Dendritic cell treated with granulocyte-macrophage colony-stimulating factor and Interleukin-4, amounts not matched to agents 40 ng/mL and 50 ng/mL, for 4 days (primary cell): Measurements from ENCODE around the gene KRT31.
"Not testable (repeated sequence)": the region's sequence is repeated elsewhere in the genome, so short reads cannot be mapped to it uniquely, and the experiment has no call there.

ENCODE experiments used
- H3K27ac Mint-ChIP-seq: one replicate; pipeline ENCODE4 v1.8.0; 2022; ENCODE audit warnings: mild to moderate bottlenecking, mixed read lengths
- H3K27me3 Mint-ChIP-seq: one replicate; pipeline ENCODE4 v1.8.0; 2022; ENCODE audit warnings: mild to moderate bottlenecking, mixed read lengths
- H3K36me3 Mint-ChIP-seq: one replicate; pipeline ENCODE4 v1.8.0; 2022; ENCODE audit warnings: low read depth, mixed read lengths
- H3K4me1 Mint-ChIP-seq: one replicate; pipeline ENCODE4 v1.8.0; 2022; ENCODE audit warnings: low read depth, mixed read lengths
- H3K4me3 Mint-ChIP-seq: one replicate; pipeline ENCODE4 v1.8.0; 2022; ENCODE audit warnings: mild to moderate bottlenecking, moderate library complexity, mixed read lengths
- H3K9me3 Mint-ChIP-seq: one replicate; pipeline ENCODE4 v1.8.0; 2022; ENCODE audit warnings: mixed read lengths
- intact Hi-C: fragments of 100-400 bp; cut with micrococcal nuclease; formaldehyde crosslinking; loops from one replicate; pipeline ENCODE4 v1.15.0; 2022

Gene KRT31

DNA sequence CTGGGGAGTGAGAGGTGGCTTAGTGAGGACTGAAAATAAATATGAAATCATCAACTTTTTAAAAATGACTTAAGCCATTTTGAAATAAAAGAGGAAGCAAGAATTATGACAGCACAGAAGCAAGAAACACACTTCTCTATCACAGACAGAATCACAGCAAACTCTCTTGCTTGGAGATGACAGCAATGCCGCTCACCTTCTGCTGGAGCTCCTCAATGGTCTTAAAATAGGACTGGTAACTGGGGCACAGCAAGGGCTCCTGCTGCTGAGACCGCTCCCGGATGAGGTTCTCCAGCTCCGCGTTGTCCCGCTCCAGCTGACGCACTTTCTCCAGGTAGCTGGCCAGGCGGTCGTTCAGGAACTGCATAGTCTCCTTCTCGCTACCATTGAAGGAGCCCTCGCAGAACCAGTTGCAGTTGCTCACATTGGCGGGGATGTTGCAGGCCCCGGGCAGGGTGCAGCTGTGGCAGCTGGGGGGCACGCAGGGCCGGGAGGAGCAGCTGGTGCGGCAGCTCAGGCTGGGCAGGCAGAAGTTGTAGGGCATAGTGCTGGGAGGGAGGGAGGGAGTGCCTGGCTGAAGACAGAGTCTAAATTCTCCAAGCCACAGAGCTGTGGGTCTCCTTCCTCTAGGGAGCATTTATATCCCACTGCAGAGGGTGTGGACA, at the start of gene KRT31:
Gene KRT31, minus strand, starts transcription at position 613 of the 665 bp plus-strand sequence. Its CDS starts 69 bp downstream, at position 544.
- H3K4me1 Mint-ChIP-seq, result no peaks in the 10 kb centered on the region
- H3K27me3 Mint-ChIP-seq, result peaks cover 12% of the 10 kb centered on the region
- H3K9me3 Mint-ChIP-seq, result no peaks in the 10 kb centered on the region
- H3K36me3 Mint-ChIP-seq, result no peaks in the 10 kb centered on the region
- H3K27ac Mint-ChIP-seq, result no peak within 1 kb of the TSS
- intact Hi-C loops, result no loop called here
- no peak within 1 kb of the TSS for H3K4me3 Mint-ChIP-seq

DNA sequence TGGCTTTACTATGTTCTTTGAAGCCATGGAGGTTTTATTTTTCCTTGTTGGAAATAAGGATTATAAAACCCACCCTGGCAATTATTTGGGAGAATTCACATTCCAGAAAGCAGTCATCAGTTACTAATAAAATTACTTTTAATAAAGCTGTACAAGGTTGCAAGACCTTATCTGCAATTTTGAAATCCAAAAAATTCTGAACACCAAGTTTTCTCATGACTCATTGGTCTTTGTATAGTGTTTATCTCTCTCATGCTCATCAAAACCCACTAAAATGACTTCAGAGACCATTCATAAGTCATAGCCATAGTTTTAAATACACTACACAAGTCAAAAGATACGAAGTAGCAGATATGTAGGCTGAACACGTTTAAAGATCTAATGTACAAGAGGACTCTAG, 49.4 kb upstream of the KRT31 start:
- H3K4me1 Mint-ChIP-seq, result no peaks in the 10 kb centered on the region
- H3K9me3 Mint-ChIP-seq, result no peaks in the 10 kb centered on the region
- no peak overlapping the region for H3K4me3 Mint-ChIP-seq
- intact Hi-C loops, result no loop called here
- peaks cover 28% of the 10 kb centered on the region for H3K27me3 Mint-ChIP-seq
- no peaks in the 10 kb centered on the region for H3K36me3 Mint-ChIP-seq
- no peak overlapping the region for H3K27ac Mint-ChIP-seq

DNA sequence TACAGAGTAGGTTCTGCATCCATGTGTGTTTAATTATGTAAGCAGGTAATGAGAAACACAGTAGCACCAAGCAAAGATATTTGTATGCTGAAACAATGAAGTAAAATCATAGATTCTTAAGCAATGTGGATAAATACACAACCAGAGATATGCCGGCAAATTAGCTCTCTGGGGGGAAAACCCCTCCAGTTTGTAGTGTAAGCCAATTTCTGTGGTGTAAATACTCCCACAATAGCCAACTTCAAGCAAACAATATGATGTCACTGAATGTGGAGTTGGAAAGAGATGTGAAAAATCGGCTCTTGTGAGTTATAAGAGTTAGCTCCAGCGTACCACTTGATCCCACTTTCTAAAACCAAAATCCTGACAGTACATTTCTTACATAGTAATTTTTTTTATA, 47.2 kb upstream of the KRT31 start:
- intact Hi-C loops, result no loop called here
- no peaks in the 10 kb centered on the region for H3K4me1 Mint-ChIP-seq

DNA sequence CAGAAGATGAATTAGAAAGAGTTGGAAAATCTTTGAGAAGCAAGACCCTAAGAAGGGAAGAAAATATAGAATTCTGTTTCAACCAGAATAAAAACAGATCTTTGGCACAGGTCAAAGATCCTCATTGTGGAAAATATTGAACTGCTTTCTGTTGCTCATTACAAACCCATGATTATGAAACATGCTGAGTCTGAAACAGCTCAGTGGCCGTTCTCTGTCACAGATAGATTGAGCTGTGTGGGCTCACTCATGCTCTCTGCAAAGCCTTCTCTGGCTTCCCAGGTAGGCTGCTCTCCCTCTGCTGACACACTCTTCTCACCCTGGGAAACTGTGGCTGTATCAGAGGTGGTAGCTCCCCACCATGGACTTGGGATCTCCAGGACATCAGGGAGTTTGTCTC, 46.8 kb upstream of the KRT31 start:
- H3K27me3 Mint-ChIP-seq, result peaks cover 28% of the 10 kb centered on the region
- no peak overlapping the region for H3K27ac Mint-ChIP-seq
- intact Hi-C loops, result no loop called here
- no peaks in the 10 kb centered on the region for H3K9me3 Mint-ChIP-seq
- H3K4me3 Mint-ChIP-seq, result no peak overlapping the region
- no peaks in the 10 kb centered on the region for H3K36me3 Mint-ChIP-seq
- no peaks in the 10 kb centered on the region for H3K4me1 Mint-ChIP-seq

More for the DNA sequence above, 47.2 kb upstream of the KRT31 start:
- H3K4me3 Mint-ChIP-seq, result no peak overlapping the region
- no peak overlapping the region for H3K27ac Mint-ChIP-seq
- no peaks in the 10 kb centered on the region for H3K36me3 Mint-ChIP-seq
- no peaks in the 10 kb centered on the region for H3K9me3 Mint-ChIP-seq
- H3K27me3 Mint-ChIP-seq, result peaks cover 30% of the 10 kb centered on the region

DNA sequence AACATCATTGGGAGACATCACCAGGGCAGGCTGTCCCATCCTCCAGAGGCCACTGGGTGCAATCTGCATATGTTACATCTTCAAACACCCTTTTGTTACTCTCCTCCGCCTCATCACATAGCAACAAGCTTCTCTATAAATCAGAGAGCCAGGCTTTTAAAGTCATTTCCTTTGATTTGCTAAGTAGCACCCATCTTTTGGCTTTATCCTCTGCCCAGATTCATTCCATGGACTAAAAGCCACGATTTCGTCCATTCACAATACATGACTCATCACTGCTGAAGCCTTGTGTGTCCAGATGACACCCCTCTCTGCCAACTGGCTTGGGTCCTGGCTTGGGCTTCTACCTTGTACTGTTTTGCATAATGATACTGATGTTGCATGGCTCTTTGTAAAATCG, 45.3 kb upstream of the KRT31 start:
- intact Hi-C loops, result no loop called here
- Mint-ChIP-seq H3K27ac (no peak overlapping the region), H3K27me3 (peaks cover 27% of the 10 kb centered on the region), H3K4me3 (no peak overlapping the region), H3K9me3 (no peaks in the 10 kb centered on the region), H3K36me3 (no peaks in the 10 kb centered on the region), H3K4me1 (no peaks in the 10 kb centered on the region)

DNA sequence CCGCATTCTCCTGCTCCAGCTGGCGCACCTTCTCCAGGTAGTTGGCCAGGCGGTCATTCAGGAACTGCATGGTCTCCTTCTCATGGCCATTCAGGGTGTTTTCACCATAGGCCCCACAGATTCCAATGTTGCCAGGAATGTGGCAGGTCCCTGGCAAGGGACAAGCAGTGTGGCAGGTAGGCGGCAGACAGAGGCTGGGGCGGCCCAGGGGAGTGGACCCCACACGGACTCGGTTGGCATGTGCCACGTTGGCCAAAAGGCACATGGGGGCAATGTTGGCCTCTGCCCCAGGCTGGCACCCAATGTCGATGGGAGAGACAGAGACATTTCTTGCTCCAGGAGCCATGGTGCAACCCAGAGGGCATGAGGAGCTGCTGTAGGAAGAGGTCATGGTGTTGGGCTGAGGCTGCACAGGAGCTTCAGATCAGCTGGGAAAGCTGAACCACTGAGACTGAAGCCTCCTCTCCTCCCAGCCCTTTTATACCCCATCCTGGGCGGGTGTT, 43.2 kb upstream of the KRT31 start, which contains the start of gene KRT38:
Gene KRT38, minus strand, starts transcription at position 453 of the 503 bp plus-strand sequence. Its CDS starts 62 bp downstream, at position 391.
- intact Hi-C loops, result no loop called here
- no peaks in the 10 kb centered on the region for H3K36me3 Mint-ChIP-seq
- H3K4me3 Mint-ChIP-seq, result no peak within 1 kb of the TSS
- peaks cover 23% of the 10 kb centered on the region for H3K27me3 Mint-ChIP-seq
- no peak within 1 kb of the TSS for H3K27ac Mint-ChIP-seq
- no peaks in the 10 kb centered on the region for H3K9me3 Mint-ChIP-seq
- H3K4me1 Mint-ChIP-seq, result no peaks in the 10 kb centered on the region

DNA sequence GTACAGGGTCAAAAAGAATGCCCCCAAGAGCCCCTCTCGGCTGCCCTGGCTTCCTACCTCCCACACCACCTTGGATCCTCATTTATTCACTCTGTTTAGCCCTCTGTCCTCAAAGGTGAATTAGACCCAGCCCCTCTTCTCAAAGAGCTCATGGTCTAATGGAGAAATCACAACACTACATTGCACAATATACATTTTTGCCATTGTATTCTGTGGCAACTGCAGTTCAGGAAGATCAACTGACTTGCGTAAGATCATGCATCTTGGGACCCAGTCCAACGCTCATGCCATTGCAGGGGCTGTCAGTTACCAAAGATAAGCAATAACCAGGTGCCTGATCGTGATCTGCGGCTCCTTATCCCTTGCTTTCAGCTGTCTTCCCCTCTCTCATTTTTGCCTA, 42.0 kb upstream of the KRT31 start:
- H3K4me1 Mint-ChIP-seq, result no peaks in the 10 kb centered on the region
- no peaks in the 10 kb centered on the region for H3K9me3 Mint-ChIP-seq
- intact Hi-C loops, result no loop called here
- no peak overlapping the region for H3K27ac Mint-ChIP-seq
- peaks cover 18% of the 10 kb centered on the region for H3K27me3 Mint-ChIP-seq
- H3K36me3 Mint-ChIP-seq, result no peaks in the 10 kb centered on the region
- H3K4me3 Mint-ChIP-seq, result no peak overlapping the region

DNA sequence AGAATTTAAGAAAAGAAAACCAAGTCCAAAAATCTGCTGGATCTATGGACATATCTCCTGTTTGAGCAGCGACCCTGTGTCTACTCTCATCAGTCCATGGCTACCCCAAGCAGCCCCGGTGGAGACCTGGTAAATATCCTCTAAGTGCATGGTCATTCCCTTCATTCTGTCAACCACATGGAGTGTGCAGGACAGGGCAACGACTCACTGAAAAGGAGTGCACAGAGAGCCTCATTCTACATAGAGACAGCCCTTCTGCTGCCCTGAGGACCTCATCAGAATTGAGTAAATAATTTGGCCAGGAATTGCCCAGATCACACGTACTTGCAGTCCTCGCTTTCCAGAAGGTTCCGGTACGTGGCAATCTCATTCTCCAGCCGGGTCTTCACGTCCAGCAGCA, 40.4 kb upstream of the KRT31 start:
- H3K4me1 Mint-ChIP-seq, result no peaks in the 10 kb centered on the region
- H3K27me3 Mint-ChIP-seq, result peaks cover 8% of the 10 kb centered on the region
- intact Hi-C loops, result no loop called here
- H3K27ac Mint-ChIP-seq, result no peak overlapping the region
- no peaks in the 10 kb centered on the region for H3K9me3 Mint-ChIP-seq
- H3K4me3 Mint-ChIP-seq, result no peak overlapping the region
- H3K36me3 Mint-ChIP-seq, result no peaks in the 10 kb centered on the region

DNA sequence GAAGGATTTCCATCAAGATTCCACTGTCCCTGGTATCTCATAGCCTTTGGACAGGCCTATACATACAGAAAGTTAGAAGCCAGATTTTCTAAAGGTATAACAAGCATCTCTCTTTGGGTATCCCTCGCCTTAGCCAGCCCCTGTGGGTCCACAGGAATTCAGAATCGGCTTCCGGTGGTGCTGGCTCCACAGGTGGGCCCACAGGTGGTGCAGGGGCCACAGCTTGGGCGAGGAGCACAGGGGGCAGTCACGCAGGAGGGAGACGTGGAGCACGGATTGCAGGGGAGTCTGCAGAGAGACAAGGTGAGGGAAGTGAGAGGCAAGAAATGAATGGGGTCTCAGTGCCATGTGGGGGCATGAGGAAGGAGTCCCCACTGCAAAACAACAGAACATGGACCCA, 39.8 kb upstream of the KRT31 start:
- Mint-ChIP-seq H3K4me3 (no peak overlapping the region), H3K4me1 (no peaks in the 10 kb centered on the region), H3K27ac (no peak overlapping the region), H3K27me3 (peaks cover 6% of the 10 kb centered on the region), H3K9me3 (no peaks in the 10 kb centered on the region), H3K36me3 (no peaks in the 10 kb centered on the region)
- intact Hi-C loops, result no loop called here

DNA sequence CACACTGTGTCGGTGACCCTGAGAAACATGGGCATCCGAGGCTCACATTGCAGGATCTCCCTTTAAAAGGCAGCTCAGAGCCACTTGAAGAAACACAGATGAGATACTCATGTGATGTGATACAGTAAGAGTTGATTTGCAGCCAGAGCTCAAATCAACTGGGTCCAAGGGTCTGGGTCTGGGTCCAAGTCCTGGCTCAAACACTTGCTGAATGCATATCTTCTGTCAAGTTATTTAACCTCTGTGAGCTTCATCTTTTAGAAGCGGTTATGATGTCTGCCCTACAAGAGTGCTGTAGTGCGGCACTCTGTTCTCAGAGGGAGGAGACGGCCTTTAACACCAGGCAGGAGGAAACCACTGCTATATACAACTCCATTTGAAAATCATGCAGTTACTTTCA, 37.0 kb upstream of the KRT31 start:
- Mint-ChIP-seq H3K27me3 (peaks cover 10% of the 10 kb centered on the region), H3K9me3 (no peaks in the 10 kb centered on the region), H3K4me1 (no peaks in the 10 kb centered on the region), H3K36me3 (no peaks in the 10 kb centered on the region), H3K4me3 (no peak overlapping the region), H3K27ac (no peak overlapping the region)
- intact Hi-C loops, result no loop called here

DNA sequence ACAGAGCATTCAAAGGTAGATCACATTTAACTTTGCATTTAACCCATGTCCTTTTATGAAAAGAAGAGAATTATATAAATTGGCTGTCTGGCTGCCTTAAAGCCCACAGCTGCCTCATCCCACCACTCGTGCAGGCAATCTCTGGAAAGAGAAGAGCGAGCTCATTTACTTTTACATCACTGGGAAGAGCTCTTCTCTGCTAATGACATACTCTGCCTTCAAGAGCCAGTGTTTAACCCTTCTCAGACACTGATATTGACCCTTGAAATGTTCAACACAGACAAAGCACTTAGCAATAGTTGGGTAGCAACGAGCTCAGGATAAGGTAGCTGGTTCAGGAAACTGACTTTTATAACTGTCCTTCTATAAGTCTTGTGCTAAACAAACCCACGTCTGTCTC, 36.6 kb upstream of the KRT31 start:
- Mint-ChIP-seq H3K4me1 (no peaks in the 10 kb centered on the region), H3K27me3 (peaks cover 10% of the 10 kb centered on the region), H3K36me3 (no peaks in the 10 kb centered on the region), H3K4me3 (no peak overlapping the region), H3K9me3 (no peaks in the 10 kb centered on the region), H3K27ac (no peak overlapping the region)
- intact Hi-C loops, result no loop called here

DNA sequence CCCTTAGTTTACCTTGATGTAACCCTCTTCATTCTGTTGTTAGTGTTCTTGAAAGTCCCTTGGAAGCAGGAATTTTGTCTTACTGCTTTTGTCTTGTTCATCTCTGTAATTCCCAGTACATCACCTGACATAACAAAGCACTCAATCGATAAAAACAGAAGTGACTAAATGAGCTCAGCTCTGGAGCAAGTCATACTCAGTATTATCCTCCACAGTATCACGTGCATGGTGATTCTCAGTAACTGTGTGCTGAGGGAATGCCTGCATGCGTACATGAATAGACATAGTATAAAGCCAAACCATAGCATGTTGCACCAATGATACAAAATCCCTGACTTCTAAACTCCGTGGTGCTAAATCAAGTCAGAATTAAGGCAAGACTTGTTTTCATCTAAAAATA, 36.2 kb upstream of the KRT31 start:
- no peaks in the 10 kb centered on the region for H3K4me1 Mint-ChIP-seq
- peaks cover 10% of the 10 kb centered on the region for H3K27me3 Mint-ChIP-seq
- H3K4me3 Mint-ChIP-seq, result no peak overlapping the region
- H3K36me3 Mint-ChIP-seq, result no peaks in the 10 kb centered on the region
- no peak overlapping the region for H3K27ac Mint-ChIP-seq
- no peaks in the 10 kb centered on the region for H3K9me3 Mint-ChIP-seq
- intact Hi-C loops, result no loop called here

DNA sequence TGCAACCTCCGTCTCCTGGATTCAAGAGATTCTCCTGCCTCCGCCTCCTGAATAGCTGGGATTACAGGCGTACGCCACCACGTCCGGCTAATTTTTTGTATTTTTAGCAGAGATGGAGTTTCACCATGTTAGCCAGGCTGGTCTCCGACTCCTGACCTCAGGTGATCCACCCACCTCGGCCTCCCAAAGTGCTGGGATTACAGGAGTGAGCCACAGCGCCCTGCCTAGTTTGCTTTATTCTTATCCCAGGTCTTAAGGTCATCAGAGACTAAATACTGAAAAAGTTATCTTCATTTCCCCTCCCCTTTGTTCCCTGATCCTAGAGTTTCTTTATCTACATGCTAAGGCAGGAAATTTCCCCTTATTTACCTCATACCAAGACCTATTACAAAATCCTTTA, 33.0 kb upstream of the KRT31 start:
- H3K36me3 Mint-ChIP-seq, H3K27ac Mint-ChIP-seq, H3K9me3 Mint-ChIP-seq, H3K4me1 Mint-ChIP-seq, intact Hi-C loops, H3K4me3 Mint-ChIP-seq: not testable (repeated sequence)
- peaks cover 11% of the 10 kb centered on the region for H3K27me3 Mint-ChIP-seq

DNA sequence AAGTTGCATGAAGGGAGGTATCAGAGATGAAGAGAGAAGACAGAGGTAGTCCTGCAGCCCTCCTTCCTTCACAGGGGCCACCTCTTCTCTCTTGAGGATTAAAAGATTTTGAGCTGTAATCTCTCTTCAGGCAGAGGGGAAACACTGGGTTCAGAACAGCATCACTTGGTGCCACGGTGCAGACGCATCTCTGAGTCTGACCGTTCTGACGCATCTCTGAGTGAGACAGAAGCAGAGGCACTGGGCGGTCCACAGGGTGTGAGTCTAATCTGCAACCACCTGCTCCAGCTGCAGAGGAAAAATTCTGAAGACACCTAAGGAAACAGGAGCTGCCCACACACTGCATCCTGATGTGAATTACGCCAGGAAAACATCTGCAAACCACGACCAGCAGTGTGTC, 32.3 kb upstream of the KRT31 start:
- Mint-ChIP-seq H3K4me3 (no peak overlapping the region), H3K27ac (no peak overlapping the region), H3K36me3 (no peaks in the 10 kb centered on the region), H3K4me1 (no peaks in the 10 kb centered on the region), H3K27me3 (peaks cover 11% of the 10 kb centered on the region), H3K9me3 (no peaks in the 10 kb centered on the region)
- intact Hi-C loops, result no loop called here
